GM08714 (cell line): ENCODE data around the gene RCOR1.
A peak's percentile ranks its signal among the peaks of the same experiment; 100 is the strongest.
"Not testable (repeated sequence)": the region's sequence is repeated elsewhere in the genome, so short reads cannot be mapped to it uniquely, and the experiment has no call there.

Source experiments
- H3K4me3 ChIP-seq: fragments of 200-500 bp; sonication (Bioruptor generic); 2 replicates; pipeline ENCODE4 v1.5.1; 2014; ENCODE audit warnings: mild to moderate bottlenecking, low read length, inconsistent platforms
- ZNF274 ChIP-seq: IDR thresholded peaks from 2 replicates; pipeline ENCODE4 v1.6.1; 2012; ENCODE audit warnings: mild to moderate bottlenecking, low read depth, low read length

Gene RCOR1

GRCh38 chr14:102591944-102592762, at the start of gene RCOR1:
Gene RCOR1, plus strand, starts transcription at chr14:102592649. Its CDS starts 238 bp downstream, at chr14:102592887.
- H3K4me3 ChIP-seq: peak within 1 kb of the TSS; percentile 95
- TF ChIP-seq ZNF274: no peak

- H3K4me3 ChIP-seq: no peak overlapping the region
- no peak for TF ChIP-seq ZNF274
These were observed 48.3 kb upstream of the RCOR1 start for GRCh38 chr14:102544046-102544746.

GRCh38 chr14:102544747-102545460, 47.5 kb upstream of the RCOR1 start:
- TF ChIP-seq ZNF274: no peak
- no peak overlapping the region for H3K4me3 ChIP-seq

- TF ChIP-seq ZNF274: no peak
- no peak overlapping the region for H3K4me3 ChIP-seq
These were observed 46.8 kb upstream of the RCOR1 start for GRCh38 chr14:102545461-102546265.

- TF ChIP-seq ZNF274: no peak
- no peak overlapping the region for H3K4me3 ChIP-seq
These were observed 43.7 kb upstream of the RCOR1 start for GRCh38 chr14:102548616-102549240.

- not testable (repeated sequence) for H3K4me3 ChIP-seq
These were observed 41.5 kb upstream of the RCOR1 start for GRCh38 chr14:102550927-102551401.

GRCh38 chr14:102551995-102552705, 40.3 kb upstream of the RCOR1 start:
- TF ChIP-seq ZNF274: no peak
- H3K4me3 ChIP-seq: no peak overlapping the region

GRCh38 chr14:102554821-102555819, 37.3 kb upstream of the RCOR1 start:
- TF ChIP-seq ZNF274: no peak
- H3K4me3 ChIP-seq: peak overlapping the region; percentile 60; the same call in 1 of the 2 replicates

GRCh38 chr14:102556098-102556677, 36.3 kb upstream of the RCOR1 start:
- no peak overlapping the region; the same call in 1 of the 2 replicates for H3K4me3 ChIP-seq
- no peak for TF ChIP-seq ZNF274

- no peak overlapping the region for H3K4me3 ChIP-seq
- TF ChIP-seq ZNF274: no peak
These were observed 34.8 kb upstream of the RCOR1 start for GRCh38 chr14:102557434-102558226.
